H1 (cell line): Measurements from ENCODE around the gene ZNF532. TPM values are rescaled to one million over a fixed set of nuclear protein-coding genes. Genes with fewer than 3 reads are reported as not detected.
A peak's percentile ranks its signal among the peaks of the same experiment; 100 is the strongest.

Source experiments
- CTCF ChIA-PET: fragments of 300-600 bp; sonication (Branson Sonifier 250); formaldehyde crosslinking; loops from one replicate; lab custom pipeline; 2021; ENCODE audit not compliant: partially characterized antibody; lab: Charles Lee
- POLR2A ChIA-PET: fragments of 300-600 bp; sonication (Branson Sonifier 250); formaldehyde crosslinking; loops from one replicate; lab custom pipeline; 2021; ENCODE audit warnings: inconsistent platforms; ENCODE audit not compliant: partially characterized antibody; lab: Charles Lee
- DNase-seq, 2 experiments: peaks; one replicate each; pipeline versions ENCODE4 v3.0.0 to v3.0.0-alpha.2; 2010 to 2022; ENCODE audit warnings: low spot score in 2 of 2, low read depth in 1 of 2, mixed read lengths in 1 of 2
- FAIRE-seq: peaks from 2 replicates; lab custom pipeline; 2011; peaks lifted over from hg19 to GRCh38; lab: Jason Lieb, UNC
- H2AFZ ChIP-seq: 2 replicates; pipeline ENCODE4 v1.8.1; 2012; ENCODE audit warnings: low read length, inconsistent platforms
- H2AK5ac ChIP-seq: 2 replicates; pipeline ENCODE4 v1.6.1; 2013; ENCODE audit warnings: low read depth, low read length
- H2BK120ac ChIP-seq: replicated peaks from 2 replicates; pipeline ENCODE3; 2013; ENCODE audit warnings: low read depth, low read length, inconsistent platforms
- H2BK12ac ChIP-seq: 2 replicates; pipeline ENCODE4 v1.6.1; 2013; ENCODE audit warnings: low read depth, low read length
- H2BK15ac ChIP-seq: 2 replicates; pipeline ENCODE4 v1.6.1; 2013; ENCODE audit warnings: low read length
- H2BK20ac ChIP-seq: 2 replicates; pipeline ENCODE4 v1.6.1; 2013; ENCODE audit warnings: low read length
- H2BK5ac ChIP-seq: 2 replicates; pipeline ENCODE4 v1.6.1; 2013; ENCODE audit warnings: low read depth, low read length
- H3K14ac ChIP-seq: 2 replicates; pipeline ENCODE4 v1.6.1; 2013; ENCODE audit warnings: inconsistent platforms; ENCODE audit not compliant: insufficient read length
- H3K18ac ChIP-seq: 2 replicates; pipeline ENCODE4 v1.6.1; 2013; ENCODE audit warnings: low read length; ENCODE audit errors: extremely low read depth
- H3K23ac ChIP-seq: 2 replicates; pipeline ENCODE4 v1.6.1; 2013; ENCODE audit warnings: inconsistent platforms; ENCODE audit not compliant: insufficient read length
- H3K23me2 ChIP-seq: 2 replicates; pipeline ENCODE4 v1.6.1; 2013; ENCODE audit warnings: low read depth, low read length
- H3K27ac ChIP-seq: 2 replicates; pipeline ENCODE4 v1.6.1; 2011; ENCODE audit warnings: low read depth, low read length, inconsistent platforms
- H3K27me3 ChIP-seq, 4 experiments: replicated peaks in 1 of 4; 1 replicate in 1 of 4; 2 replicates in 3 of 4; pipeline versions ENCODE4 v1.6.1 to v1.8.1; 2011 to 2013; ENCODE audit warnings: low read length in 3 of 4, mild to moderate bottlenecking in 3 of 4, inconsistent platforms in 2 of 4, mixed read lengths in 2 of 4, moderate library complexity in 1 of 4; ENCODE audit not compliant: control insufficient read depth in 3 of 4, insufficient read depth in 3 of 4; ENCODE audit errors: extremely low read depth in 1 of 4
- H3K36me3 ChIP-seq, 4 experiments: 2 replicates each; pipeline versions ENCODE4 v1.6.1 to v1.8.1; 2011 to 2013; ENCODE audit warnings: mild to moderate bottlenecking in 4 of 4, low read length in 3 of 4, moderate library complexity in 2 of 4, control low read depth in 1 of 4, inconsistent platforms in 1 of 4; ENCODE audit not compliant: insufficient read depth in 4 of 4, control insufficient read depth in 2 of 4
- H3K4ac ChIP-seq: replicated peaks from 2 replicates; pipeline ENCODE3; 2013; ENCODE audit warnings: low read length, low read depth, mixed read lengths, inconsistent platforms; ENCODE audit not compliant: insufficient read length
- H3K4me1 ChIP-seq, 4 experiments: replicated peaks in 1 of 4; 1 replicate in 1 of 4; 2 replicates in 3 of 4; pipeline versions ENCODE4 v1.6.1 to v1.8.1; 2011 to 2013; ENCODE audit warnings: low read length in 3 of 4, inconsistent platforms in 2 of 4, mixed read lengths in 1 of 4; ENCODE audit not compliant: insufficient read depth in 4 of 4, control insufficient read depth in 3 of 4
- H3K4me2 ChIP-seq, 2 experiments: 2 replicates each; pipeline versions ENCODE4 v1.6.1 to v1.8.1; 2011 to 2013; ENCODE audit warnings: low read depth in 2 of 2, low read length in 2 of 2, control low read depth in 1 of 2, inconsistent platforms in 1 of 2, mild to moderate bottlenecking in 1 of 2; ENCODE audit not compliant: insufficient read depth in 1 of 2
- H3K4me3 ChIP-seq, 4 experiments: fragments of 200-600, 300-600 bp in 1 of 4; sonication (generic), shearing (Covaris generic), sonication (Bioruptor Twin) in 1 of 4; 2 replicates each; pipeline versions ENCODE4 v1.5.1 to v1.8.1; 2011 to 2016; ENCODE audit warnings: low read length in 4 of 4, low read depth in 3 of 4, control low read depth in 2 of 4, inconsistent platforms in 2 of 4, mild to moderate bottlenecking in 2 of 4, mixed read lengths in 1 of 4, moderate library complexity in 1 of 4; ENCODE audit not compliant: insufficient read depth in 2 of 4; ENCODE audit errors: extremely low read depth in 1 of 4
- H3K56ac ChIP-seq: replicated peaks from 2 replicates; pipeline ENCODE3; 2013; ENCODE audit warnings: low read depth, mild to moderate bottlenecking, mixed read lengths, low read length, inconsistent platforms; ENCODE audit not compliant: insufficient read length
- H3K79me1 ChIP-seq: 2 replicates; pipeline ENCODE4 v1.6.1; 2013; ENCODE audit warnings: low read depth, low read length, control low read depth
- H3K79me2 ChIP-seq, 2 experiments: 2 replicates each; pipeline versions ENCODE4 v1.6.1 to v1.8.1; 2012 to 2013; ENCODE audit warnings: low read length in 2 of 2, mild to moderate bottlenecking in 2 of 2, inconsistent platforms in 1 of 2; ENCODE audit not compliant: insufficient read depth in 2 of 2, control insufficient read depth in 1 of 2
- H3K9ac ChIP-seq, 4 experiments: replicated peaks in 1 of 4; 1 replicate in 1 of 4; 2 replicates in 3 of 4; pipeline versions ENCODE4 v1.6.1 to v1.8.1; 2011 to 2013; ENCODE audit warnings: low read depth in 3 of 4, low read length in 3 of 4, control low read depth in 2 of 4, mild to moderate bottlenecking in 2 of 4, moderate library complexity in 2 of 4, inconsistent platforms in 1 of 4; ENCODE audit errors: extremely low read depth in 1 of 4
- H3K9me3 ChIP-seq, 2 experiments: 2 replicates each; pipeline versions ENCODE4 v1.6.1 to v1.8.1; 2012 to 2013; ENCODE audit warnings: mild to moderate bottlenecking in 2 of 2, moderate library complexity in 2 of 2, control low read depth in 1 of 2, inconsistent platforms in 1 of 2, low read depth in 1 of 2, low read length in 1 of 2, mixed read lengths in 1 of 2; ENCODE audit not compliant: insufficient read depth in 2 of 2
- H4K20me1 ChIP-seq, 2 experiments: replicated peaks in 1 of 2; 2 replicates each; pipeline versions ENCODE3 to v1.8.1; 2011 to 2013; ENCODE audit warnings: inconsistent platforms in 2 of 2, low read length in 2 of 2, mild to moderate bottlenecking in 1 of 2; ENCODE audit not compliant: insufficient read depth in 2 of 2, control insufficient read depth in 1 of 2
- H4K5ac ChIP-seq: 2 replicates; pipeline ENCODE4 v1.6.1; 2013; ENCODE audit warnings: low read length, low read depth, mixed read lengths, inconsistent platforms; ENCODE audit not compliant: insufficient read length
- H4K8ac ChIP-seq: 2 replicates; pipeline ENCODE4 v1.8.0; 2013; ENCODE audit warnings: mild to moderate bottlenecking, moderate library complexity, low read length, inconsistent platforms; ENCODE audit not compliant: insufficient read depth; ENCODE audit errors: extremely low read depth
- H4K91ac ChIP-seq: replicated peaks from 2 replicates; pipeline ENCODE3; 2013; ENCODE audit warnings: low read length, mixed read lengths, inconsistent platforms; ENCODE audit not compliant: insufficient read length
- BCL11A ChIP-seq, 2 experiments: IDR thresholded peaks; one replicate each; pipeline ENCODE4 v1.6.1; 2011; ENCODE audit warnings: low read depth in 2 of 2, low read length in 2 of 2, mild to moderate bottlenecking in 2 of 2
- CHD2 ChIP-seq: IDR thresholded peaks from 2 replicates; pipeline ENCODE4 v1.6.1; 2012; ENCODE audit warnings: low read length, improper control_type of control experiment
- CREB1 ChIP-seq: IDR thresholded peaks from 2 replicates; pipeline ENCODE4 v1.6.1; 2012; ENCODE audit warnings: inconsistent platforms
- POLR2AphosphoS5 ChIP-seq: IDR thresholded peaks from 2 replicates; pipeline ENCODE4 v1.6.1; 2011; ENCODE audit warnings: low read depth, low read length
- RNF2 ChIP-seq: fragments of 200-900, 300-1000 bp; sonication (generic); IDR thresholded peaks from 2 replicates; pipeline ENCODE4 v1.7.1; 2016; ENCODE audit warnings: borderline replicate concordance, low read depth, mild to moderate bottlenecking, antibody characterized with exemption, low read length; ENCODE audit not compliant: poor library complexity, severe bottlenecking; ENCODE audit errors: missing control alignments
- TBP ChIP-seq: IDR thresholded peaks from 2 replicates; pipeline ENCODE4 v1.6.1; 2011; ENCODE audit warnings: low read depth, low read length, improper control_type of control experiment
- ZNF274 ChIP-seq: IDR thresholded peaks from 2 replicates; pipeline ENCODE4 v1.7.0; 2012; ENCODE audit warnings: low read length, borderline replicate concordance; ENCODE audit errors: extremely low read depth
- WGBS, 2 experiments: shearing (Covaris generic) in 1 of 2; methylation state at CpG; one replicate each; pipeline versions ENCODE4 v1.1.6 to v1.1.7; 2013 to 2015; ENCODE audit warnings: low lambda C conversion rate in 2 of 2, mixed read lengths in 2 of 2, inconsistent platforms in 1 of 2, low coverage in 1 of 2, missing lambda C conversion rate in 1 of 2; ENCODE audit not compliant: insufficient replicate concordance in 2 of 2, insufficient coverage in 1 of 2, insufficient read length in 1 of 2; ENCODE audit errors: extremely low coverage in 1 of 2, missing lambda C conversion rate in 1 of 2; 5-methylcytosine and 5-hydroxymethylcytosine counted together
- polyA plus RNA-seq, 7 experiments: library from polyadenylated mRNA; depleted of rRNA in 3 of 7; stranded (reverse) in 5 of 7; unstranded in 2 of 7; fragments of >200 nt in 5 of 7; fragments of 200-250 nt in 2 of 7; gene quantifications; 1 replicate in 5 of 7; 2 replicates in 1 of 7; 4 replicates in 1 of 7; pipeline versions ENCODE4 v1.2.1 to v1.2.3, GENCODE V29; 2011 to 2013; ENCODE audit warnings: missing spikeins in 2 of 7, mixed read lengths in 2 of 7
- total RNA-seq: library from RNA; stranded (reverse); fragmentation: NEBNext Ultra II Directional; extraction: Animal tissue kit (Norgen Biotek cat#: 25700); gene quantifications from 2 replicates; pipeline ENCODE4 v1.2.1, GENCODE V29; 2021

ZNF532 gene
- total and polyA plus RNA-seq, 2 of the 8 experiments (the other 6 are each of a cell fraction or from before 2014, with no cell fraction given), result 143 to 240 TPM

- no peaks in the 10 kb centered on the region for H3K9me3 ChIP-seq
- no peak overlapping the region for H2BK12ac ChIP-seq
- POLR2A ChIA-PET, result no interaction called here
- peaks cover 0 to 8% of the 10 kb centered on the region in 2 experiments for H4K20me1 ChIP-seq
- H2BK20ac ChIP-seq, result no peak overlapping the region
- no peak overlapping the region for H4K8ac ChIP-seq
- no peak overlapping the region for H3K4ac ChIP-seq
- no peak overlapping the region for H3K14ac ChIP-seq
- DNase-seq (peak in 1 of 2 experiments; percentile 36), FAIRE-seq (no peak)
- no peak overlapping the region for H3K27ac ChIP-seq
- peaks cover 0 to 23% of the 10 kb centered on the region in 2 experiments; a peak in 2 of 4 replicates for H3K79me2 ChIP-seq
- H2BK5ac ChIP-seq, result no peak overlapping the region
- H3K4me1 ChIP-seq, result no peaks in the 10 kb centered on the region
- peaks cover 24 to 67% (median 56%) of the 10 kb centered on the region in 4 experiments for H3K36me3 ChIP-seq
- no peak overlapping the region for H2BK15ac ChIP-seq
- no peak overlapping the region for H3K4me3 ChIP-seq
- CTCF ChIA-PET, result interaction anchor here (0.9 to 1.8 kb wide), 3 partner anchors 12 to 71 kb away, joined by 3 to 4 read pairs (median 4); no protein-coding TSS in a partner anchor
- no peak overlapping the region for H3K4me2 ChIP-seq
- H4K91ac ChIP-seq, result no peak overlapping the region
- H3K23ac ChIP-seq, result no peak overlapping the region
- no peak overlapping the region for H4K5ac ChIP-seq
- no peak overlapping the region for H2AFZ ChIP-seq
- no peak overlapping the region for H3K9ac ChIP-seq
- H3K79me1 ChIP-seq, result no peaks in the 10 kb centered on the region; the same call in 1 of the 2 replicates
- WGBS, 2 experiments, result 91% methylated on average over 6 of the region's 6 CpGs; no CpG with 5 or more reads in 1 of the 2 experiments
- TF ChIP-seq RNF2 (no peak), TBP (no peak), BCL11A (IDR thresholded peaks at IDR 0.05; ENCODE audit: low read depth in 2 of 2, low read length in 2 of 2) (no peak), POLR2AphosphoS5 (peak; percentile 16; the same call in 1 of the 2 replicates), CHD2 (no peak), ZNF274 (no peak), CREB1 (no peak)
- no peak overlapping the region for H2BK120ac ChIP-seq
- H3K27me3 ChIP-seq, result no peaks in the 10 kb centered on the region
- no peaks in the 10 kb centered on the region for H3K23me2 ChIP-seq
- H2AK5ac ChIP-seq, result no peak overlapping the region
- no peak overlapping the region for H3K18ac ChIP-seq
- H3K56ac ChIP-seq, result no peak overlapping the region
Measured at GRCh38 chr18:58979615-58980014, 114.9 kb downstream of the ZNF532 start.
